CD14-positive monocyte (primary cell): ENCODE results near the gene CACNG6. TPM values are rescaled to one million over a fixed set of nuclear protein-coding genes. Genes with fewer than 3 reads are reported as not detected.
A peak's percentile ranks its signal among the peaks of the same experiment; 100 is the strongest.

Experiments
- DNase-seq, 3 donors: peaks; one replicate each; pipeline ENCODE4 v3.0.0-alpha.2; 2011 to 2022
- H2AFZ ChIP-seq: 2 replicates; pipeline ENCODE4 v1.6.0; 2012; ENCODE audit warnings: mild to moderate bottlenecking, low read depth, low read length, inconsistent platforms; ENCODE audit not compliant: insufficient read depth, poor library complexity, severe bottlenecking
- H3K27ac ChIP-seq, 2 donors: 1 replicate in 1 of 2; 2 replicates in 1 of 2; pipeline ENCODE4 v1.5.1; 2012 to 2013; ENCODE audit warnings: low read length in 2 of 2, control low read depth in 1 of 2, inconsistent platforms in 1 of 2, low read depth in 1 of 2, mild to moderate bottlenecking in 1 of 2
- H3K27me3 ChIP-seq, 2 donors: one replicate each; pipeline versions ENCODE4 v1.6.0 to v1.6.1; 2011 to 2013; ENCODE audit warnings: low read length in 2 of 2; ENCODE audit not compliant: control insufficient read depth in 2 of 2, insufficient read depth in 2 of 2
- H3K36me3 ChIP-seq, 2 donors: replicated peaks in 1 of 2; 1 replicate in 1 of 2; 2 replicates in 1 of 2; pipeline versions ENCODE4 v1.5.1 to v1.6.1; 2012 to 2013; ENCODE audit warnings: low read length in 2 of 2, control low read depth in 1 of 2, inconsistent platforms in 1 of 2, mild to moderate bottlenecking in 1 of 2; ENCODE audit not compliant: insufficient read depth in 2 of 2, control insufficient read depth in 1 of 2
- H3K4me1 ChIP-seq, 2 donors: 1 replicate in 1 of 2; 2 replicates in 1 of 2; pipeline versions ENCODE4 v1.5.1 to v1.6.1; 2012 to 2013; ENCODE audit warnings: low read length in 2 of 2, control low read depth in 1 of 2, inconsistent platforms in 1 of 2, mild to moderate bottlenecking in 1 of 2, moderate library complexity in 1 of 2; ENCODE audit not compliant: insufficient read depth in 2 of 2, control insufficient read depth in 1 of 2
- H3K4me2 ChIP-seq: replicated peaks from 2 replicates; pipeline ENCODE3; 2012; ENCODE audit warnings: low read length, moderate library complexity, mild to moderate bottlenecking; ENCODE audit not compliant: poor library complexity, severe bottlenecking; ENCODE audit errors: extremely low read depth
- H3K4me3 ChIP-seq, 3 experiments: fragments of 200-600 bp in 1 of 3; sonication (generic) in 1 of 3; replicated peaks in 1 of 3; 1 replicate in 2 of 3; 2 replicates in 1 of 3; pipeline ENCODE4 v1.5.1; 2011 to 2013; ENCODE audit warnings: low read length in 3 of 3, mild to moderate bottlenecking in 3 of 3, control low read depth in 2 of 3, low read depth in 2 of 3, inconsistent platforms in 1 of 3, moderate library complexity in 1 of 3
- H3K79me2 ChIP-seq: 2 replicates; pipeline ENCODE4 v1.6.0; 2012; ENCODE audit warnings: mild to moderate bottlenecking, control low read depth, inconsistent platforms, low read length, moderate library complexity; ENCODE audit not compliant: insufficient read depth
- H3K9ac ChIP-seq: 2 replicates; pipeline ENCODE4 v1.6.0; 2017; ENCODE audit warnings: low read length, mild to moderate bottlenecking; ENCODE audit not compliant: insufficient read depth, poor library complexity, severe bottlenecking
- H3K9me3 ChIP-seq, 2 donors: replicated peaks in 1 of 2; 1 replicate in 1 of 2; 2 replicates in 1 of 2; pipeline versions ENCODE4 v1.5.1 to v1.6.1; 2012 to 2013; ENCODE audit warnings: low read length in 2 of 2, control low read depth in 1 of 2; ENCODE audit not compliant: control insufficient read depth in 1 of 2, insufficient read depth in 1 of 2
- H4K20me1 ChIP-seq: 2 replicates; pipeline ENCODE4 v1.6.0; 2012; ENCODE audit warnings: mild to moderate bottlenecking, low read length, control low read depth, moderate library complexity; ENCODE audit not compliant: insufficient read depth
- H3K27ac Mint-ChIP-seq, 7 donors: one replicate each; pipeline ENCODE4 v1.8.0; 2020; ENCODE audit warnings: mild to moderate bottlenecking in 7 of 7, mixed read lengths in 7 of 7, moderate library complexity in 6 of 7, inconsistent platforms in 2 of 7
- H3K27me3 Mint-ChIP-seq, 3 donors: one replicate each; pipeline ENCODE4 v1.8.0; 2021 to 2022; ENCODE audit warnings: low read depth in 3 of 3, mild to moderate bottlenecking in 3 of 3, mixed read lengths in 3 of 3, moderate library complexity in 3 of 3, inconsistent platforms in 1 of 3
- H3K36me3 Mint-ChIP-seq, 2 donors: one replicate each; pipeline ENCODE4 v1.8.0; 2020; ENCODE audit warnings: mixed read lengths in 2 of 2, inconsistent platforms in 1 of 2, mild to moderate bottlenecking in 1 of 2
- H3K4me1 Mint-ChIP-seq: one replicate; pipeline ENCODE4 v1.8.0; 2020; ENCODE audit warnings: mild to moderate bottlenecking, mixed read lengths
- H3K4me3 Mint-ChIP-seq, 2 donors: one replicate each; pipeline ENCODE4 v1.8.0; 2020; ENCODE audit warnings: mild to moderate bottlenecking in 2 of 2, mixed read lengths in 2 of 2, moderate library complexity in 1 of 2
- H3K9me3 Mint-ChIP-seq, 7 donors: one replicate each; pipeline ENCODE4 v1.8.0; 2020 to 2022; ENCODE audit warnings: mixed read lengths in 7 of 7, mild to moderate bottlenecking in 6 of 7, moderate library complexity in 6 of 7, inconsistent platforms in 2 of 7
- CTCF ChIP-seq: fragments of 200-600 bp; IDR thresholded peaks from one replicate; pipeline ENCODE4 v1.8.0; 2022; ENCODE audit warnings: antibody characterized with exemption, mild to moderate bottlenecking
- WGBS: methylation state at CpG from one replicate; pipeline ENCODE4 v1.1.5; 2013; ENCODE audit warnings: missing lambda C conversion rate; ENCODE audit not compliant: insufficient coverage; 5-methylcytosine and 5-hydroxymethylcytosine counted together
- intact Hi-C, 2 donors: fragments of 100-400 bp; cut with micrococcal nuclease; formaldehyde crosslinking; loops; one replicate each; pipeline versions ENCODE4 v1.15.0 to v1.15.1; 2023
- polyA plus RNA-seq, 3 donors: library from polyadenylated mRNA; depleted of rRNA in 1 of 3; unstranded in 2 of 3; stranded (reverse) in 1 of 3; fragments of 300-500 nt in 2 of 3; fragments of >200 nt in 1 of 3; fragmentation: Illumina TruSeq in 2 of 3; gene quantifications; 1 replicate in 2 of 3; 2 replicates in 1 of 3; pipeline ENCODE4 v1.2.3, GENCODE V29; 2012 to 2021

The CACNG6 gene
- polyA plus RNA-seq, 3 donors, result 0.08 to 0.18 TPM; not detected in 1

- H3K27ac ChIP-seq, result peak overlapping the region; percentile 93 to 95
- Mint-ChIP-seq H3K4me3 (no peak overlapping the region), H3K36me3 (peaks cover 0 to 3% of the 10 kb centered on the region in 2 donors), H3K27ac (peak overlapping the region; percentile 95 to 100 (median 99)), H3K9me3 (peaks cover 0 to 11% (median 6%) of the 10 kb centered on the region in 7 donors), H3K27me3 (peaks cover 4 to 7% (median 4%) of the 10 kb centered on the region in 3 donors), H3K4me1 (peaks cover 79% of the 10 kb centered on the region)
- H3K9me3 ChIP-seq, result peaks cover 0 to 4% of the 10 kb centered on the region in 2 donors
- H3K4me2 ChIP-seq, result no peak overlapping the region
- no peak for DNase-seq
- H3K27me3 ChIP-seq, result no peaks in the 10 kb centered on the region
- H3K9ac ChIP-seq, result no peak overlapping the region
- TF ChIP-seq CTCF, result no peak
- H3K36me3 ChIP-seq, result no peaks in the 10 kb centered on the region
- H3K4me1 ChIP-seq, result peaks cover 78 to 79% of the 10 kb centered on the region in 2 donors
- H4K20me1 ChIP-seq, result no peaks in the 10 kb centered on the region
- WGBS, result 95% methylated on average over 11 of the region's 13 CpGs
- no peak overlapping the region for H2AFZ ChIP-seq
- intact Hi-C loops, result loop anchor here (5.0 to 10.0 kb wide), 5 partner anchors 40 to 200 kb away; partner anchors contain the start of gene NLRP12 (in 2 of the 2)
- H3K79me2 ChIP-seq, result no peaks in the 10 kb centered on the region
- H3K4me3 ChIP-seq, result no peak overlapping the region
Observed at GRCh38 chr19:54021932-54022331, 30.5 kb downstream of the CACNG6 start.

GRCh38 chr19:54023191-54023590 is 31.8 kb downstream of the CACNG6 start:
- Mint-ChIP-seq H3K27ac (peak overlapping the region; percentile 93 to 100 (median 99)), H3K4me3 (no peak overlapping the region), H3K4me1 (peaks cover 67% of the 10 kb centered on the region), H3K36me3 (peaks cover 0 to 3% of the 10 kb centered on the region in 2 donors), H3K9me3 (peaks cover 0 to 6% (median 0%) of the 10 kb centered on the region in 7 donors), H3K27me3 (peaks cover 4 to 8% (median 4%) of the 10 kb centered on the region in 3 donors)
- Histone ChIP-seq H4K20me1 (no peaks in the 10 kb centered on the region), H3K4me3 (peak overlapping the region in 2 of 3 experiments; percentile 41 to 72), H3K4me1 (peaks cover 66% of the 10 kb centered on the region in 2 donors), H3K27me3 (no peaks in the 10 kb centered on the region), H3K9me3 (no peaks in the 10 kb centered on the region), H3K4me2 (peak overlapping the region; percentile 84), H3K27ac (peak overlapping the region; percentile 86 to 95), H3K9ac (peak overlapping the region; percentile 67), H3K79me2 (no peaks in the 10 kb centered on the region), H3K36me3 (no peaks in the 10 kb centered on the region), H2AFZ (no peak overlapping the region)
- no peak for TF ChIP-seq CTCF
- intact Hi-C loops, result loop anchor here (5.0 to 10.0 kb wide), 5 partner anchors 41 to 201 kb away; partner anchors contain the start of gene NLRP12 (in 2 of the 2)
- no CpG with 5 or more reads among the region's 3 CpGs for whole genome bisulfite sequencing
- peak in 1 of 3 donors; percentile 41 for DNase-seq
